Measurements from ENCODE around the gene HTR1E.
A peak's percentile ranks its signal among the peaks of the same experiment; 100 is the strongest.
"Not testable (repeated sequence)": the region's sequence is repeated elsewhere in the genome, so short reads cannot be mapped to it uniquely, and the experiment has no call there.

HTR1E gene, protein sequence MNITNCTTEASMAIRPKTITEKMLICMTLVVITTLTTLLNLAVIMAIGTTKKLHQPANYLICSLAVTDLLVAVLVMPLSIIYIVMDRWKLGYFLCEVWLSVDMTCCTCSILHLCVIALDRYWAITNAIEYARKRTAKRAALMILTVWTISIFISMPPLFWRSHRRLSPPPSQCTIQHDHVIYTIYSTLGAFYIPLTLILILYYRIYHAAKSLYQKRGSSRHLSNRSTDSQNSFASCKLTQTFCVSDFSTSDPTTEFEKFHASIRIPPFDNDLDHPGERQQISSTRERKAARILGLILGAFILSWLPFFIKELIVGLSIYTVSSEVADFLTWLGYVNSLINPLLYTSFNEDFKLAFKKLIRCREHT

DNA sequence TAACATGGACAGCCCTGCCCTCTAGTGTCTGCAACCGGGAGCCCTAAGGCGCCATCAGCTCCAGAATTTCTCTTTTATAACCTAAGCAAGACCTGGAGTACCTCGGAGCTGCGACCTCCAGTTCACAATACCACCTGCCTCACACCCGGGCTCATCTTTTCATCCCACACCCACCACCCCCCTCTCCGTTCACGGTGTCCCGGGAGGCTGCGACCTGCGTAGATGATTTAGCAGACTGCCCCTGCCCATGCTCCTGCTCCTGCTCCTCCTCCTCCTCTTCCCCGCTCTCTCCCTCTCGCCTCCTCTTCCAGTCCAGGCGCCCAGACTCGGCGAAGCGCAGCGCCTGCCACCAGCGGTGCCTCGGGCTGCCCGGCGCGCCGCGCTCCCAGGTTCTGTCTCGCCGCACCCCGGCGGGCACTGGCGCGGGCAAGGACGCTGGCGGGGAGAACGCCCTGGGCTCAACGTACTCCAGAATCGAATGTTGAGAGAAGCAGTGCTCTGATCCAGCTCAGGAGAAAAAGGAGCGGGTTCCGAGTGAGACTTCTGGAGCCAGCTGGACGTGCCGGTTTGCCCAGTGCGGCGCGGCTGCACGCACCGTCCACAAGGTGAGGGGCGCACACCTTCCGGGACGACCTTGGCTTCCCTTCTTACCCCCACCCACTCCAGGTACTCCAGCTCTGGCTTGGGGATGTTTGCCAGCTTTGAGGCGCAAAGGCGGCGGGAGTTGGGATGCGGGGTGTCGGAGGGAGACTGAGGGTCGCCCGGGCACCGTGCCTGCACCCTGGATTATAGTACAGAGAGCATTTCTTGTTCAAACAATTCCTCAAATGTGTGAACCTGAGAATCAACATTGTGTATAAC is at the start of gene HTR1E:
TSS of gene HTR1E (plus strand) at position 310 of the 861 bp plus-strand sequence. CDS start 77,807 bp downstream, outside the sequence.
- DNase-seq (ENCODE audit: low read depth) = peak; percentile 44
- peak within 1 kb of the TSS; percentile 23 for H3K4me3 ChIP-seq (ENCODE audit: low read depth, low read length)
- TF ChIP-seq, protein P1, sequence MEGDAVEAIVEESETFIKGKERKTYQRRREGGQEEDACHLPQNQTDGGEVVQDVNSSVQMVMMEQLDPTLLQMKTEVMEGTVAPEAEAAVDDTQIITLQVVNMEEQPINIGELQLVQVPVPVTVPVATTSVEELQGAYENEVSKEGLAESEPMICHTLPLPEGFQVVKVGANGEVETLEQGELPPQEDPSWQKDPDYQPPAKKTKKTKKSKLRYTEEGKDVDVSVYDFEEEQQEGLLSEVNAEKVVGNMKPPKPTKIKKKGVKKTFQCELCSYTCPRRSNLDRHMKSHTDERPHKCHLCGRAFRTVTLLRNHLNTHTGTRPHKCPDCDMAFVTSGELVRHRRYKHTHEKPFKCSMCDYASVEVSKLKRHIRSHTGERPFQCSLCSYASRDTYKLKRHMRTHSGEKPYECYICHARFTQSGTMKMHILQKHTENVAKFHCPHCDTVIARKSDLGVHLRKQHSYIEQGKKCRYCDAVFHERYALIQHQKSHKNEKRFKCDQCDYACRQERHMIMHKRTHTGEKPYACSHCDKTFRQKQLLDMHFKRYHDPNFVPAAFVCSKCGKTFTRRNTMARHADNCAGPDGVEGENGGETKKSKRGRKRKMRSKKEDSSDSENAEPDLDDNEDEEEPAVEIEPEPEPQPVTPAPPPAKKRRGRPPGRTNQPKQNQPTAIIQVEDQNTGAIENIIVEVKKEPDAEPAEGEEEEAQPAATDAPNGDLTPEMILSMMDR (conservative IDR thresholded peaks at IDR 0.05; ENCODE audit: low read depth, low read length) = peak; percentile 70

DNA sequence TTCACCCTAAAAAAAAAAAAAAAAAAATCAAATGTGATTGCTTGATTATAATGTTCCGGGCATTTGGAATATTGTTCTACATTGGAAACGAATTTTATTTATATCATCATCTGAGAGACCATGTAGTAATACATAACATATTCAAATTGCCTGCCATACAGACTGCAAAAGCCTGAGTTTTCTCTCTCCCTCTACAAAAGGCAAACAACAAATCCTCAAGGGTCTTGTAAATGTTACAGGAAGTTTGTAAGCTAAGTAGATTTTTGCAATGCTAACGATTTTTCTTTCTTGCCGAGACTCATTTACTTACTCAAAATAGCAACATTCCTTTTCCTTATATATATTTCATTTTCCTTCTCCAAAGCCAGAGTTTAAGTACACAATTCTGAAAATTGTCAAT is 49.0 kb upstream of the HTR1E start:
- DNase-seq (ENCODE audit: low read depth) = no peak
- TF ChIP-seq, protein P1 (conservative IDR thresholded peaks at IDR 0.05; ENCODE audit: low read depth, low read length) = no peak
- H3K4me3 ChIP-seq (ENCODE audit: low read depth, low read length) = no peak overlapping the region

DNA sequence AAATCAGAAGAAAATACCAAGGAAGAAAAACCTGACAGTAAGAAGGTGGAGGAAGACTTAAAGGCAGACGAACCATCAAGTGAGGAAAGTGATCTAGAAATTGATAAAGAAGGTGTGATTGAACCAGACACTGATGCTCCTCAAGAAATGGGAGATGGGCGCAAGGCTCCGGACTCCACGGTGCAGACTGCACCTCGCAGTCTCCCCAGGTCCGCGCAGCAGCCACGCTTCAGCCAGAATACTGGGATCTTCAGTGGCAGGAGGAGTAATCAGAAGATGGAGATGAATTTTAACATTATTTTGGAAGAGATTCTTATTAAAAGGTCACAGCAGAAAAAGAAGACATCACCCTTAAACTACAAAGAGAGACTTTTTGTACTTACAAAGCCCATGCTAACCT is 40.1 kb upstream of the HTR1E start:
- not testable (repeated sequence) for DNase-seq (ENCODE audit: low read depth); H3K4me3 ChIP-seq (ENCODE audit: low read depth, low read length)

DNA sequence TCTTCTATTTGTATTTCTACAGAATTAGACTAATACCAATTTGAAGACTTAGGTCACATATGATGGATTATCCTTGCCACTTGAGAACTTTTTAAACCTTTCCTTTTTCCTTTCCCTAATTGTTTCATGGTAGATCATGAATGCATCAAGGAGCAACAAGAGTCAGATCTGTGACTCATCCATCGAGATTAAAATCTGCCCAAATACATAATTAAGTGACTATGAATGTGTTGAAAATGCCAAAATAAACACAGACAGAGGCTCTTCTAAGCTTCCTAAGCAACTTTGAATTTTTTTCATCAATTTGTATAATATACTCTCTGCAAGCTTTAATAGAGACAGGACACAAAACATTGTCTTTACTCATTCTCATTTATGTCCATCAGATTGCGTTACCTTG is 23.5 kb upstream of the HTR1E start:
- no peak overlapping the region for H3K4me3 ChIP-seq (ENCODE audit: low read depth, low read length)

DNA sequence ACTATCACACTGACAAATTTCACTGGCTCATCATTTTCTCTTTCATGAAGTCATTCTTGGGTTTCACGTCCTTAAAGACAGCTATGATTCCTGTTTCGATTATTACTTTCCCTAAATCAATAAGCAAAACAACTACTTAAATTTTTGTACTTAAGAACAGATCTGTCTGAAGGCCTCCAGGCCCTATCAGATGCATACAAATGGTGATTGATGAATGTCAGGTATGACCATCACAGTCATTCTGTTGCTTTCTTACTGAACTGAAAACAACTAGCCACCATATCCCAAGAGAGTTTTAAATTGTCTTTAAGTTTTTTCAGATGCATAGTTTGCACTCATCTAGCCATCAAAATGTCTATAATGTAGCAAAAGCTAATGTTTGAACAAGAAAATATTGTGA is 20.9 kb upstream of the HTR1E start:
- TF ChIP-seq, protein P1 (conservative IDR thresholded peaks at IDR 0.05; ENCODE audit: low read depth, low read length) = no peak
- no peak for DNase-seq (ENCODE audit: low read depth)
- no peak overlapping the region for H3K4me3 ChIP-seq (ENCODE audit: low read depth, low read length)

More for the DNA sequence above, 23.5 kb upstream of the HTR1E start:
- DNase-seq (ENCODE audit: low read depth) = no peak
- TF ChIP-seq, protein P1 (conservative IDR thresholded peaks at IDR 0.05; ENCODE audit: low read depth, low read length) = no peak

DNA sequence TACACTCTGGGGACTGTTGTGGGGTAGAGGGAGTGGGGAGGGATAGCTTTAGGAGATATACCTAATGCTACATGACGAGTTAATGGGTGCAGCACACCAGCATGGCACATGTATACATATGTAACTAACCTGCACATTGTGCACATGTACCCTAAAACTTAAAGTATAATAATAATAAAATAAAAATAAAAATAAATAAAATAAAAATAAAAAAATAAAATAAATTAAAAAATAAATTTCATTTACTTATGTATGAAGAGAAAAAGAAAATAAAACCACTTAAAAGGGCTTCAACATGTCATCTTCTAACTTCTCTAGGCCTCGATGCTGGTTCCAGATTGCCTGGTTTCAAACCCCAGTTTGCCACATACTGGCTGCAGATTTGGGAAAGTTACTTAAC is 10.2 kb upstream of the HTR1E start:
- not testable (repeated sequence) for H3K4me3 ChIP-seq (ENCODE audit: low read depth, low read length); DNase-seq (ENCODE audit: low read depth)

DNA sequence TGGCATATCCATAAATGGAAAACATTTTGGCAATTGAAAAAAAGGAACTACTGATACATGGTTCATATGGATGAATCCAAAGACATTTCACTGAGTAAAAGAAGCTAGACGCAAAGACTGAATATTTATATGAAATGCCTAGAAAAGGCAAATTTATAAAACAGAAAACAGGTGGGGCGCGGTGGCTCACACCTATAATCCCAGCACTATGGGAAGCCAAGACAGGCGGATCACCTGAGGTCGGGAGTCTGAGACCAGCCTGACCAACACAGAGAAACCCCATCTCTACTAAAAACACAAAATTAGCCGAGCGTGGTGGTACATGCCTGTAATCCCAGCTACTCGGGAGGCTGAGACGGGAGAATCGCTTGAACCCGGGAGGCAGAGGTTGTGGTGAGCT is 9.5 kb upstream of the HTR1E start:
- not testable (repeated sequence) for DNase-seq (ENCODE audit: low read depth); H3K4me3 ChIP-seq (ENCODE audit: low read depth, low read length)

DNA sequence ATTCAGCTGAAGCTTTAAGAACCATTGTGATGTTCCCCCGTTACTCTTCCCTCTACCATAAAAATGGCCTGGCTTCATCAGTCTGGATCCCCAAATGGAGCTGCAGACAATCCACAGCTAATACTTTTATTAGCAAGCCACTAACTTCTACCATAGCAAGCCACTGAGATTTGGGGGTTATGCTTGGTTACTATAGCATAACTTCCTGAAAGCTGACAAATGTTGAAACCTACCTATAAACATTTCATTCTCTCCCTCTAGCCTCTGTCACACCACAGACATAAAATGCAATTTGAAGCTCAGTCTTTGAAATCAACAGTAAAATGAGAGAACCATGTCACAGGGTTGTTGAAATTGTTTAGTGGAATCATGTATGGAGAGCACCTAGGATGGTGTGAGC is 3.0 kb upstream of the HTR1E start:
- no peak for DNase-seq (ENCODE audit: low read depth)

More for the DNA sequence above, 3.0 kb upstream of the HTR1E start:
- TF ChIP-seq, protein P1 (conservative IDR thresholded peaks at IDR 0.05; ENCODE audit: low read depth, low read length) = no peak
- H3K4me3 ChIP-seq (ENCODE audit: low read depth, low read length) = no peak overlapping the region
